Sciatic nerve (tissue), 2 donors: ENCODE data around the gene ZNF326. TPM values are rescaled to one million over a fixed set of nuclear protein-coding genes. Genes with fewer than 3 reads are reported as not detected.
"Not testable (repeated sequence)": the region's sequence is repeated elsewhere in the genome, so short reads cannot be mapped to it uniquely, and the experiment has no call there.

Experiments
- ATAC-seq: fragments of 200-7000 bp; cut with Tn5 transposase; one replicate; pipeline ENCODE4 v1.9.1; 2020; ENCODE audit warnings: mild to moderate bottlenecking, moderate library complexity
- DNase-seq: peaks from one replicate; pipeline ENCODE4 v3.0.0-alpha.2; 2020; ENCODE audit warnings: low spot score
- intact Hi-C: fragments of 100-400 bp; cut with DNase I; formaldehyde crosslinking; loops from one replicate; pipeline ENCODE4 v1.14.2; 2022
- total RNA-seq: library from RNA; stranded (reverse); fragmentation: NEBNext Ultra II Directional; extraction: Animal tissue kit (Norgen Biotek cat#: 25700); gene quantifications from one replicate; pipeline ENCODE4 v1.2.1, GENCODE V29; 2021
- donor health status: DM: no; HTN: no; CAD: no.
- donor health status: DM: no; HTN: no; CAD: no.

ZNF326 gene
- total RNA-seq, 1 donor from 2014 or later, result 26.3 TPM

DNA sequence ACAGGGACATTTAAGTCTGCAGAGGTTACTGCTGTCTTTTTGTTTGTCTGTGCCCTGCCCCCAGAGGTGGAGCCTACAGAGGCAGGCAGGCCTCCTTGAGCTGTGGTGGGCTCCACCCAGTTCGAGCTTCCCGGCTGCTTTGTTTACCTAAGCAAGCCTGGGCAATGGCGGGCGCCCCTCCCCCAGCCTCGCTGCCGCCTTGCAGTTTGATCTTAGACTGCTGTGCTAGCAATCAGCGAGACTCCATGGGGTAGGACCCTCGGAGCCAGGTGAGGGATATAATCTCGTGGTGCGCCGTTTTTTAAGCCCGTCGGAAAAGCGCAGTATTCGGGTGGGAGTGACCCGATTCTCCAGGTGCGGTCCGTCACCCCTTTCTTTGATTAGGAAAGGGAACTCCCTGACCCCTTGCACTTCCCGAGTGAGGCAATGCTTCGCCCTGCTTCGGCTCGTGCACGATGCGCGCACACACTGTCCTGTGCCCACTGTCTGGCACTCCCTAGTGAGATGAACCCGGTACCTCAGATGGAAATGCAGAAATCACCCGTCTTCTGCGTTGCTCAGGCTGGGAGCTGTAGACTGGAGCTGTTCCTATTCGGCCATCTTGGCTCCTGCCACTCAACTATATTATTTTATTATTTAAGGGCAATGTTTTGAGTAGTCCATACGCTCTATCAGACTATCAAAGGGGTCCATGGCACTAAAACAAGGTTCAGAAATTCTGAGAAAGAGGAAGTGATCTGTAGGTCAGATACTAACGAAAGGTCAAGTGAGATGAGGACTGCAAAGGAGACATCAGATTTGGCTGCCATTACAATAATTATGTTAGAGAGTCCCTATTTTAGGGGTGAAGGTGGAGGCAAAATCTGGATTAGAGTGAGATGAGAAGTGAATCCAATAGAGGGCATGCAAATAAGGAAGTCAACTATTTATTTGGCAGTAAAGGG lies 68.1 kb downstream of the ZNF326 start:
- intact Hi-C loops, DNase-seq, ATAC-seq: not testable (repeated sequence)

DNA sequence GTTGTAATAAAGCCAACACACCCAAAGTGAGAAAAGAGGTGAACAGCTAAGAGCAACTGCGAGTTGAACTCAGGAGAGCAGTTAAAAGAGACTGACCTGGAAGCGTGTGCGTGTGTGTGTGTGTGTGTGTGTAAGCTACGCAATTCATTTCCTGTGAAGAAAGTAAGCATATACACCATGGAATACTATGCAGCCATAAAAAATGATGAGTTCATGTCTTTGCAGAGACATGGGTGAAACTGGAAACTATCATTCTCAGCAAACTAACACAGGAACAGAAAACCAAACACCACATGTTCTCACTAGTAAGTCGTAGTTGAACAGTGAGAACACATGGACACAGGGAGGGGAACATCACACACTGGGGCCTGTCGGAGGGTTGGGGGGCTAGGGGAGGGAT lies 69.2 kb downstream of the ZNF326 start:
- DNase-seq, ATAC-seq, intact Hi-C loops: not testable (repeated sequence)

DNA sequence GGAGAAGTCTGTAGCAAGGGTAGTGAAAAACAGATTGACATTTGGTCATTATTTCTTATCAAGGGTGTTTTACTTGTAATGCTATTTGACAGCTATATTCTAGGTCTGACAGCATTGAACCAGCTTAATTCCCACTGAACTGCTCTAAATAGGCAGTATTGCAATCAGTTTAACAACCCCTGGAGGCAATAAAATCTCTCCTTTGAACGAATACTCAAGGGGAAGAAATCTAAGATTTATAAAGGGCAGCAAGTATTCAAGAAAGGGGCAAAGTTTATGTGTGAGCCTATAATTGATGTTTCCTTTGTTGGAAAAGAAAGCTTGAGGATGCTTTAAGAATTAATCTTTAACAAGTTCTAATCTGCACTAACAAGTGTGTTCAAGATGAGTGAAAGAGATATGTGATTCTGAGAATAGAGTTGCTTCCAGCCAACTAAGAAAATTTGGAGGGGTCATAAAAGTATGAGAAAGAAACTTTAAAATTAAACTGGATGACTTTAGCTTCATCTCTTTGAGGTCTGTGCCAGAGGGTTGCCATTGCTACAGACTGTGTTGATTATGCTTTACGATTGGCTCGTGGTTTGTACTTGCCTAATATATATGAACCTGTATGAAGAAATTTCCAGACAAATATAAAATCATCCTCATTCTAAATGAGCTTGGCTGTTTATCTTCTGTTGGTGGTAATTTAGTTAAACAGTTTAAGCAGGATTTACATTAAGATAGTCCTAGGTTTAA lies 72.5 kb downstream of the ZNF326 start:
- no peak for ATAC-seq
- intact Hi-C loops, result no loop called here
- no peak for DNase-seq

DNA sequence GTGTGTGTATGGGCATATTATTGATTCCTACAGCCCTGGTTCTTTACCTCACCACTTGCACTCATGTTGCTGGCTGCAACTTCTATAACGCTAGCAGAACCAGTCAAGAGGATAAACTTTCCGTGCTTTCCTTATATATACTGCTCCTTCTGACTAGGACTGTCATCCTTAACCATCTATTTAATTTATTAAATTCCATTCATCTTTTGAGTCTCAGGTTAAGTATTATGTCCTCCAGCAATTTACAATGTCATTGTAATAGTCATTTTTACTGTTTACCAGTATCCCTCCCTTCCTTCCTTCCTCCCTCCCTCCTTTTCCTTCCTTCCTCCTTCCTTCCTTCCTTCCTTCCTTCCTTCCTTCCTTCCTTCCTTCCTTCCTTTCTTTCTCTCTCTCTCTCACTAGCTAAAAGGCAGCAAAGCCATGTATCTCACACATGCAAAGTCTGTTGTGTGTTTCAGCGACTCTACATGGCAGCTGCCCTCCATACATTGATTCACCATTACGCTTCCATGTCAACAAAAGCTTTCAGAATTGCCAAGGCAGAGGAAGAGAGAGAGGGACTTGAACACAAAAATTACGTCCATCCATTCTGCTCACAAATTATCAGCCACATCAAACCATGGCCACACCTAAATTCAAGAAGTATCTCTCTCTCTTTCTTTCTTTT lies 73.8 kb downstream of the ZNF326 start:
- DNase-seq, result no peak
- intact Hi-C loops, result no loop called here
- no peak for ATAC-seq

DNA sequence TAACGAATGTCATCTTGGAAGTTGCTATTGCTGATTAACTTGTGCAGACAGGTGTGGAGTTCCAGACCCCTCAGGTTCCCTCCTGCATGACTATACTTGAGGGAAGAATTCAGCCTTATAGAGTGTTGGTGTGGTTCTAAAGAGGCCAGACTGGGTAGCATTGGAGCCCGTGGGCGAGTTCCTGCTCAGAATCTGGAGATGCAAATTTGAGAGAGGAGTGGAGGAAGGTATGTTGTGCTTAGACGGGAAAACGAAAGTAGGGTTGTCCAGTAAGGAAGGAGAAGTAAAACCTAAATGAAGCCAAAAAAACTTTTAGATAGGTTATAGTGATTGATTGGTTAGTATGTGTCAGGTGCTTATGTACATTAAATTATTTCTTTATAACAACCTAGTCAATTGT lies 79.2 kb downstream of the ZNF326 start:
- intact Hi-C loops, result no loop called here
- DNase-seq (no peak), ATAC-seq (no peak)

DNA sequence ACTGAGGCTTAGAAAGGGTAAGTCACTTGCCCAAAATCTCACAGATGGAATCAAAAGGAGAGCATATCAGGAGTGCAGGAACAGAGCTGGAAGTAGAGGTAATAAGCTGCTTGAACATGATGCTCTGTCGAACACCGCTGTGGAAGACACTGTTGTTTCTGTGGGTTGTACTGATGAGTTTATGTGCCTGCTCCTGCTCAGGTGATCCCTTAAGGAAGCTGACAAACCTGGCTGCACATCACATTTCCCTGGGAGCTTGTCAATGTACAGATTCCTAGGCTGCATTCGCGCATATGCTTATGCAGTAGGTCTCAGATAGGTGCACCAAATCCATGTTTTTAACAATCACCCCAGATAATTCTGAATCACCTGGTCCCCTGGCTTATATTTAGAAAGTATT lies 79.7 kb downstream of the ZNF326 start:
- DNase-seq (no peak), ATAC-seq (no peak)
- intact Hi-C loops, result no loop called here

DNA sequence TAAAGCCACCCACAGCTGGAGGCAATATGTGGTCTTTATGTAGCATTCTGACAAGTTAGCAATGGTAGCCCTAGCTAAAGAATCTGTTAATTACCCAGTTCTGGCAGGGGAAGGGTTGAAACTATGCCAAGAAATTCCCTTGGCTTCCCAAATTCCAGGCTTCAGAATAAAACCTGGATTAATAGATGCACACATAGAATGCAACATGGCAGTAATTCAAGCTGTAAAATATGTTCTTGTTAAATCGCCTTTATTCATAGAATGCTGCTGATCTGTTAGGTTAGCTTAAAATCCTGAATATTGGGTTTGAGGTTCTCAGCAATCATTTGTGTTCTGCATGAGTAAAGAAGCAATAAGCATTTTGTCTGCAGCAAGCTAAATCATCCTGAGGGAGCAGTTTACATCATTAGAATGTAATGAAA lies 80.1 kb downstream of the ZNF326 start:
- ATAC-seq (no peak), DNase-seq (no peak)
- intact Hi-C loops, result no loop called here

DNA sequence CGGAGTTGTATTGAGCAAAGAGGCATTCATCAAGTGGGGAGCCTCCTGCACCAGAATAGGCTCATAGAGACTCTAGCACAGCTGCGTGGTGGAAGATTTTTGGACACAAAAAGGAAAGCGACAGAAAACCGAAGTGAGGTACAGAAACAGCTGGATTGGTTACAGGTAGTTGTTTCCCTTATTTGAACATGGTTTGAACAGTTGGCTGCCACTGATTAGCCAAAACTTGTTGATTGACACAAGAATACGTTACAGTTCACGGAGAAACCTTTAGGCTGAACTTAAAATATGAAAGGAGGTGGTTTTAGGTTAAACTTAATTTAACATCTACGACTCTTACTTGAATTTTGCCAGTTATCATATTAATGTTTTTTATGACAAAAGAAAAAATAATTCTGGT lies 89.1 kb downstream of the ZNF326 start:
- intact Hi-C loops, result no loop called here
- ATAC-seq (no peak), DNase-seq (no peak)

Other genes starting within 250 kb of the ZNF326 start
- gene LRRC8D, start 174.1 kb upstream of the ZNF326 start, total RNA-seq, result 24.2 TPM